Endothelial cell of umbilical vein (primary cell): ENCODE measurements around the gene ZNF101. TPM values are rescaled to one million over a fixed set of nuclear protein-coding genes. Genes with fewer than 3 reads are reported as not detected.

Experiments used
- BruUV-seq: library from RNA; stranded (reverse); fragments of 400-500 nt; replicated peaks from 2 replicates; lab custom pipeline; 2021; lab: Mats Ljungman, UMichigan
- CTCF ChIA-PET: fragments of 300-600, 350-600 bp; sonication (Branson Sonifier 250); formaldehyde crosslinking; loops from one replicate; lab custom pipeline; 2021; ENCODE audit warnings: antibody characterized with exemption, inconsistent platforms; lab: Charles Lee
- POLR2A ChIA-PET: fragments of 300-600, 350-600 bp; sonication (Branson Sonifier 250); formaldehyde crosslinking; loops from one replicate; lab custom pipeline; 2021; ENCODE audit warnings: antibody characterized with exemption, inconsistent platforms; lab: Charles Lee
- DNase-seq: peaks from one replicate; pipeline ENCODE4 v3.0.0-alpha.2; 2011; ENCODE audit warnings: low read depth, low spot score
- FAIRE-seq: peaks from 2 replicates; lab custom pipeline; 2011; peaks lifted over from hg19 to GRCh38; lab: Jason Lieb, UNC
- H2AFZ ChIP-seq: 2 replicates; pipeline ENCODE4 v1.6.0; 2012; ENCODE audit warnings: low read depth, low read length, control low read depth, inconsistent platforms
- H3K27ac ChIP-seq: 2 replicates; pipeline ENCODE4 v1.5.1; 2011; ENCODE audit warnings: low read depth, mild to moderate bottlenecking, control low read depth, low read length, moderate library complexity; ENCODE audit not compliant: insufficient read depth
- H3K27me3 ChIP-seq, 2 experiments: 2 replicates each; pipeline versions ENCODE4 v1.6.0 to v1.6.1; 2011; ENCODE audit warnings: low read length in 2 of 2, mixed read lengths in 1 of 2; ENCODE audit not compliant: control insufficient read depth in 2 of 2, insufficient read depth in 2 of 2
- H3K36me3 ChIP-seq, 2 experiments: 2 replicates in 1 of 2; 3 replicates in 1 of 2; pipeline ENCODE4 v1.5.1; 2011; ENCODE audit warnings: low read length in 2 of 2, mild to moderate bottlenecking in 1 of 2, moderate library complexity in 1 of 2; ENCODE audit not compliant: control insufficient read depth in 2 of 2, insufficient read depth in 2 of 2; ENCODE audit errors: extremely low read depth in 1 of 2
- H3K4me1 ChIP-seq: 3 replicates; pipeline ENCODE4 v1.5.1; 2011; ENCODE audit warnings: mild to moderate bottlenecking, low read length; ENCODE audit not compliant: control insufficient read depth, insufficient read depth; ENCODE audit errors: extremely low read depth
- H3K4me2 ChIP-seq: 2 replicates; pipeline ENCODE4 v1.6.1; 2011; ENCODE audit warnings: low read length, control low read depth, mixed read lengths; ENCODE audit not compliant: insufficient read depth
- H3K4me3 ChIP-seq, 3 experiments: fragments of 200-600 bp in 1 of 3; sonication (generic), shearing (Covaris generic) in 1 of 3; replicated peaks in 1 of 3; 2 replicates each; pipeline ENCODE4 v1.5.1; 2011 to 2016; ENCODE audit warnings: control low read depth in 3 of 3, low read length in 3 of 3, mild to moderate bottlenecking in 2 of 3, inconsistent platforms in 1 of 3, low read depth in 1 of 3, moderate library complexity in 1 of 3; ENCODE audit not compliant: insufficient read depth in 1 of 3
- H3K79me2 ChIP-seq: 2 replicates; pipeline ENCODE4 v1.6.0; 2012; ENCODE audit warnings: low read length, inconsistent platforms; ENCODE audit not compliant: control insufficient read depth, insufficient read depth
- H3K9ac ChIP-seq: replicated peaks from 2 replicates; pipeline ENCODE3; 2011; ENCODE audit warnings: low read length, control low read depth; ENCODE audit not compliant: insufficient read depth; ENCODE audit errors: extremely low read depth
- H3K9me1 ChIP-seq: replicated peaks from 3 replicates; pipeline ENCODE4 v1.6.0; 2011; ENCODE audit warnings: mild to moderate bottlenecking, low read length; ENCODE audit not compliant: control insufficient read depth, insufficient read depth; ENCODE audit errors: extremely low read depth
- H3K9me3 ChIP-seq: replicated peaks from 2 replicates; pipeline ENCODE4 v1.5.1; 2012; ENCODE audit warnings: low read length, inconsistent platforms; ENCODE audit not compliant: control insufficient read depth, insufficient read depth
- H4K20me1 ChIP-seq: replicated peaks from 2 replicates; pipeline ENCODE3; 2011; ENCODE audit warnings: mild to moderate bottlenecking, low read length; ENCODE audit not compliant: control insufficient read depth, insufficient read depth; ENCODE audit errors: extremely low read depth
- CTCF ChIP-seq, 2 donors: IDR thresholded peaks; 1 replicate in 1 of 2; 2 replicates in 1 of 2; pipeline ENCODE4 v1.5.1; 2011; ENCODE audit warnings: low read length in 2 of 2, mild to moderate bottlenecking in 2 of 2, moderate library complexity in 2 of 2, control low read depth in 1 of 2, inconsistent platforms in 1 of 2, low read depth in 1 of 2; ENCODE audit not compliant: insufficient read depth in 1 of 2; ENCODE audit errors: extremely low read depth in 1 of 2
- EZH2 ChIP-seq: IDR thresholded peaks from 2 replicates; pipeline ENCODE4 v1.6.1; 2012; ENCODE audit warnings: borderline replicate concordance, low read depth, mild to moderate bottlenecking, moderate library complexity, low read length, inconsistent platforms; ENCODE audit not compliant: severe bottlenecking
- FOS ChIP-seq: IDR thresholded peaks from 2 replicates; pipeline ENCODE4 v1.6.1; 2011; ENCODE audit warnings: mild to moderate bottlenecking, low read length, moderate library complexity, borderline replicate concordance; ENCODE audit not compliant: insufficient read depth
- GATA2 ChIP-seq: IDR thresholded peaks from 2 replicates; pipeline ENCODE4 v1.7.0; 2011; ENCODE audit warnings: low read depth, mild to moderate bottlenecking, moderate library complexity, mixed read lengths, low read length; ENCODE audit not compliant: insufficient read length, insufficient read depth
- JUN ChIP-seq: IDR thresholded peaks from 2 replicates; pipeline ENCODE4 v1.6.1; 2011; ENCODE audit warnings: borderline replicate concordance, low read depth; ENCODE audit not compliant: insufficient read length, insufficient read depth
- MAX ChIP-seq: IDR thresholded peaks from 2 replicates; pipeline ENCODE4 v1.6.1; 2011; ENCODE audit not compliant: insufficient read depth, insufficient read length
- MYC ChIP-seq: IDR thresholded peaks from one replicate; pipeline ENCODE4 v1.6.1; 2011; ENCODE audit warnings: mild to moderate bottlenecking, low read depth, low read length
- POLR2A ChIP-seq: IDR thresholded peaks from 2 replicates; pipeline ENCODE4 v1.6.1; 2012; ENCODE audit warnings: low read depth, mild to moderate bottlenecking, control low read depth, low read length
- POLR2AphosphoS5 ChIP-seq: IDR thresholded peaks from 2 replicates; pipeline ENCODE4 v1.6.1; 2012; ENCODE audit warnings: low read depth, mild to moderate bottlenecking, control low read depth, low read length, moderate library complexity; ENCODE audit not compliant: insufficient read depth
- dilution Hi-C: fragments of 300-500 bp; cut with MboI; formaldehyde crosslinking; loops from one replicate; pipeline ENCODE4 v1.15.0; 2019; ENCODE audit warnings: low sequenced_read_pairs; ENCODE audit not compliant: extremely low pct_ligation_motif_present
- intact Hi-C: fragments of 100-400 bp; cut with micrococcal nuclease; formaldehyde crosslinking; loops from one replicate; pipeline ENCODE4 v1.10.0; 2022
- polyA plus RNA-seq, 4 experiments: library from polyadenylated mRNA; depleted of rRNA in 3 of 4; stranded (reverse) in 3 of 4; unstranded in 1 of 4; fragments of >200 nt; gene quantifications; 2 replicates each; pipeline versions ENCODE4 v1.2.1 to v1.2.3, GENCODE V29; 2011 to 2012; ENCODE audit warnings: missing spikeins in 1 of 4
- total RNA-seq: library from RNA; stranded (reverse); gene quantifications from 2 replicates; pipeline ENCODE4 v1.2.3, GENCODE V29; 2021

ZNF101 gene
- total and polyA plus RNA-seq, 2 donors (not counting 3 experiments of a cell fraction or from before 2014, with no cell fraction given) = 2.8 to 12.8 TPM

- TF ChIP-seq JUN (no peak), POLR2AphosphoS5 (no peak)
- dilution Hi-C loops (no loop called here), intact Hi-C loops (loop anchor here (10.0 kb wide), 1 partner anchor 245 kb away; the partner anchor contains the start of gene ZNF93)
- no TSS peak for BruUV-seq
- H3K27me3 ChIP-seq = no peaks in the 10 kb centered on the region
- H3K9me1 ChIP-seq = no peaks in the 10 kb centered on the region
- H3K36me3 ChIP-seq = peaks cover 14 to 40% of the 10 kb centered on the region in 2 experiments
- peaks cover 22% of the 10 kb centered on the region for H3K79me2 ChIP-seq
- ChIA-PET POLR2A (no interaction called here), CTCF (no interaction called here)
- FAIRE-seq = no peak
- no peak overlapping the region for H3K27ac ChIP-seq
- no peaks in the 10 kb centered on the region for H3K9me3 ChIP-seq
- no peak overlapping the region for H3K4me2 ChIP-seq
- H3K4me1 ChIP-seq = peaks cover 3% of the 10 kb centered on the region
- no peak overlapping the region for H3K4me3 ChIP-seq
- no peak overlapping the region for H2AFZ ChIP-seq
- no peak overlapping the region for H3K9ac ChIP-seq
- no peak for DNase-seq
- no peaks in the 10 kb centered on the region for H4K20me1 ChIP-seq
These were observed 8.9 kb upstream of the ZNF101 start for GRCh38 chr19:19659646-19660245.

GRCh38 chr19:19661141-19661674, 7.4 kb upstream of the ZNF101 start:
- no TSS peak for BruUV-seq
- H3K9ac ChIP-seq = no peak overlapping the region
- H3K79me2 ChIP-seq = peaks cover 22% of the 10 kb centered on the region
- intact Hi-C loops = loop anchor here (10.0 kb wide), 1 partner anchor 244 kb away; the partner anchor contains the start of gene ZNF93
- H3K36me3 ChIP-seq = peaks cover 9 to 26% of the 10 kb centered on the region in 2 experiments
- no peak overlapping the region for H3K4me2 ChIP-seq
- CTCF ChIA-PET = no interaction called here
- dilution Hi-C loops = no loop called here
- H2AFZ ChIP-seq = no peak overlapping the region
- no peak for FAIRE-seq
- TF ChIP-seq CTCF (IDR thresholded peaks at IDR 0.05; ENCODE audit: extremely low read depth in 1 of 2, insufficient read depth in 1 of 2, low read depth in 1 of 2, low read length in 2 of 2) (no peak), JUN (no peak), FOS (no peak), POLR2A (no peak), POLR2AphosphoS5 (no peak), GATA2 (no peak), MAX (no peak), MYC (no peak), EZH2 (no peak)
- no peaks in the 10 kb centered on the region for H4K20me1 ChIP-seq
- no peaks in the 10 kb centered on the region for H3K9me1 ChIP-seq
- H3K27me3 ChIP-seq = no peaks in the 10 kb centered on the region
- DNase-seq = no peak
- no peak overlapping the region for H3K27ac ChIP-seq
- H3K4me1 ChIP-seq = peaks cover 3% of the 10 kb centered on the region
- H3K9me3 ChIP-seq = no peaks in the 10 kb centered on the region
- POLR2A ChIA-PET = no interaction called here
- no peak overlapping the region for H3K4me3 ChIP-seq
